KBM-7 (cell line): ENCODE measurements around the gene OST4.
"Not testable (repeated sequence)": the region's sequence is repeated elsewhere in the genome, so short reads cannot be mapped to it uniquely, and the experiment has no call there.

Source experiments
- DNase-seq: peaks from one replicate; pipeline ENCODE4 v3.0.0-alpha.2; 2015
- in situ Hi-C: fragments of 300-500 bp; cut with MboI; formaldehyde crosslinking; loops from 2 replicates; pipeline ENCODE4 v1.14.3; 2020; ENCODE audit warnings: low sequenced_read_pairs, low pct_unique_long_range_greater_than_20kb, mixed read lengths

OST4 gene

DNA sequence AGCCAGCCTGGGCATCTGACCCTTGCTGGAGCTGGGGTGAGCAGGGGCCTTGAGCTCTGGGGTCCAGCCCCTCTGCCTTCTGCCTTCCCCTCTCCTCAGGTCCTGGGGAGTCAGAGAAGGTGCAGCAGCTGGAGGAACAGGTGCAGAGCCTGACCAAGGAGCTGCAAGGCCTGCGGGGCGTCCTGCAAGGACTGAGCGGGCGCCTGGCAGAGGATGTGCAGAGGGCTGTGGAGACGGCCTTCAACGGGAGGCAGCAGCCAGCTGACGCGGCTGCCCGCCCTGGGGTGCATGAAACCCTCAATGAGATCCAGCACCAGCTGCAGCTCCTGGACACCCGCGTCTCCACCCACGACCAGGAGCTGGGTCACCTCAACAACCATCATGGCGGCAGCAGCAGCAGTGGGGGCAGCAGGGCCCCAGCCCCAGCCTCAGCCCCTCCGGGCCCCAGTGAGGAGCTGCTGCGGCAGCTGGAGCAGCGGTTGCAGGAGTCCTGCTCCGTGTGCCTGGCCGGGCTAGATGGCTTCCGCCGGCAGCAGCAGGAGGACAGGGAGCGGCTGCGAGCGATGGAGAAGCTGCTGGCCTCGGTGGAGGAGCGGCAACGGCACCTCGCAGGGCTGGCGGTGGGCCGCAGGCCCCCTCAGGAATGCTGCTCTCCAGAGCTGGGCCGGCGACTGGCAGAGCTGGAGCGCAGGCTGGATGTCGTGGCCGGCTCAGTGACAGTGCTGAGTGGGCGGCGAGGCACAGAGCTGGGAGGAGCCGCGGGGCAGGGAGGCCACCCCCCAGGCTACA lies 10.7 kb upstream of the OST4 start:
- no peak for DNase-seq
- in situ Hi-C loops: no loop called here

- in situ Hi-C loops: no loop called here
- DNase-seq: no peak
These were observed 9.1 kb upstream of the OST4 start for GRCh38 chr2:27080603-27080936.

GRCh38 chr2:27080140-27080469 lies 8.7 kb upstream of the OST4 start:
- in situ Hi-C loops: no loop called here
- no peak for DNase-seq

- DNase-seq: no peak
- in situ Hi-C loops: no loop called here
These were observed 8.0 kb upstream of the OST4 start for GRCh38 chr2:27079233-27080139.

GRCh38 chr2:27078267-27079194 lies 7.1 kb upstream of the OST4 start, which contains the start of gene EMILIN1:
Gene EMILIN1 (plus strand): TSS chr2:27078615. CDS start chr2:27079066, 451 bp downstream.
- in situ Hi-C loops: no loop called here
- peak; percentile 61 for DNase-seq

- in situ Hi-C loops: no loop called here
- DNase-seq: no peak
These were observed 5.8 kb upstream of the OST4 start for GRCh38 chr2:27077231-27077630.

DNA sequence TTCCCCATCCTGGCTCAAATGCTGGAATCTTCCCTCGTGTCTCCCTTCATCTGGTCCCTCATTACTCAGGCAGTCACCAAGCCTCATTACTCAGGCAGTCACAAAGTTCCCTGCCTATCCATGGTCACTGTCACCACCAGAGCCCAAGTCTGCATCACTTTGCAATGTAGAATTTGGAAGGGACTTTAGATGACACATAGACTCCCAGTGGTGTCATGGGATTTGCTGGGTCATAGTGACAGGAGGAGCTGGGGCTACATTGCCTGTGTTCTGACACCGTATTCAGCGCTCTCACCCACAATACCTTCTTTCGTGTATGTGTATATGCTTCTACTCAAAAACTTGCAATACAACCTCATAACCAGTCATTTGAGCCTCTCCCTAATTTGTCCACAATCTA lies 4.9 kb upstream of the OST4 start:
- no peak for DNase-seq
- in situ Hi-C loops: no loop called here

DNA sequence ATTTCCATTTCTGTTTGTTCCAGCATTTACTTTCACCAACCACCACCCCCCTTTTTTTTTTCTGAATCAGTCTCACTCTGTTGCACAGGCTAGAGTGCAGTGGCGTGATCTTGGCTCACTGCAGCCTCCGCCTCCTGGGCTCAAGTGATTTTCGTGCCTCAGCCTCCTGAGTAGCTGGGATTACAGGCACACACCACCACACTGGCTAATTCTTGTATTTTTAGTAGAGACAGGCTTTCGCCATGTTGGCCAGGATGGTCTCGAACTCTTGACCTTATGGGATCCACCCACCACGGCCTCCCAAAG lies 4.1 kb upstream of the OST4 start:
- DNase-seq, in situ Hi-C loops: not testable (repeated sequence)

- in situ Hi-C loops: no loop called here
- DNase-seq: peak; percentile 89
These were observed 3.5 kb upstream of the OST4 start for GRCh38 chr2:27074738-27075565.

GRCh38 chr2:27073782-27074181 lies 2.3 kb upstream of the OST4 start:
- in situ Hi-C loops: no loop called here
- no peak for DNase-seq

DNA sequence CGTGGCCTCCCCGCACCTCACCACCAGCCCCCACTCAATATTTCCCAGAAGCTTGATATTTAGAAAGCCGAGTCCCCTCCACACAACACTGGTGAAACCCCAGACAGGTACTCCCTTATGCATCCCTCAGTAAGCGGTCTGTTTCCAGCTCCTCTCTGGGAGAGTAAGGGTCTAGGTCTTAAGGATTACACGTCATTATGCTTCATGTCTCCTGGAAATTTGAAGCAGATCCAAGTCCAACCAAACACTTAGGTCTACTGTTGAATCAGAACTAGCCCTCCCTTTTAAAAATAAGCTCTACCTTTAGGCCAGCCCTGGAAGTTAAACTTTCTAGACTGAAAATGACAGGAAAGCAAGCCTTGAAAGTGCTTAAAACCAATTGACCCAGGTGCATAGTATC lies 1.5 kb upstream of the OST4 start:
- DNase-seq: no peak
- in situ Hi-C loops: no loop called here

GRCh38 chr2:27071990-27072830 lies 756 bp upstream of the OST4 start:
- in situ Hi-C loops: no loop called here
- no peak for DNase-seq

DNA sequence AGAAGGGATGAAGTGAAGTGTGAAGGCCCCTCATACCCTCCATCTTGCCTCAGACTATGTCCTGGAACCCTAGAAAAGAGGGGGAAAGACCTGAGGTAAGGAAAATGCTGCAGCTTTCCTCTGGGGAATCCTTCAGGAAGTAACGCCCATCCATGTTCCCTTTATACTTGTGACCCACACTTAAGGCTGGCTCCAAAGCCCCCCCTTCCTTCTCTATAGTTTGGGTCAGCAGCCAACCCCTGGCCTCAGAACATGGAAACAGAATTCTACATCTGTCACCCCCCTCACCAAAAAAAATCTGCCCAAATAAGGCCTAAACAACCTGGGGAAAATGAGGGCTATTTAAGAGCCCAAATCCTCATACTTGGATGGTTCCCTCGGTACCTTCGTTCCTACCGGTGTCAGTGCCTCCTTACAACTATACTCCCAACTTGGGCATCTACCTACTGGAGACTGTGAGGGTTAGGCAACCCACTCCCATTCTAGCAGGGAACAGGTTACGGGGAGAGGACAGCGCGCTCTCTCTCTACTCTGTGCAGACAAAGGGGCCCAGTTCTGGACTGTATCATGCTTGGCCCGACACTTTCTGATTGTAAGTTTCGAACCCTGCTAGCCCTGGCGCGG lies 689 bp downstream of the OST4 start:
- no peak for DNase-seq
- in situ Hi-C loops: no loop called here

DNA sequence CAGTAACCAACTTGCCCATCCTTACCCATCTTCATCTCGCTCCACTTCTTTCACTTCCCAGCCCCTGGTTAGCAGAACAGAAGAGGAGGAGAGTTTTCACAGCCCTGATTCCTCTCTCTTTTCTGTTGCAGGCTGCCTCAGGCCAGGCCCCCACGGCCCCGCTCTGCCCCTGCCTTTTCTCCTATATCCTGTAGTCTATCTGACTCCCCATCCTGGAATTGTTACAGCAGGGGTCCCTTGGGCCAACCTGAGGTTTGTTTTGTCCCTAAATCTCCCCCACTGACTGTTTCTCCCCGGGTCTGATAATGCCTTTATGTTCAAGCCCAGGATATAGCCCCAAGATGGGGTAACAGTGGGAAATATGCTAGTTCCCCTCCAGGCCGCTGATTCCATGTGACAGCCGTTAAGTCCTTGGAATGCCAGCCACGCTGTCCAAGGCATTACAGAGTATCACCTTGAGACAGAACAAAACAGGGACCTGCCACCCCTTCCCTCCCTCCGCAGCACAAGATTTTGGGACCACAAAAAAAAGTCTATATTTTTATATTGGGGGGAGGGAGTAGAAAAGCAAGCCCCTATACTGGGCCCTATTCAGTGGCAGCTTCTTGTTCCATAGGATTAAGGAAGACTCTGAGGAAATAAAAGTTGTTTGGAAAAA lies 1.4 kb downstream of the OST4 start:
- in situ Hi-C loops: no loop called here

DNA sequence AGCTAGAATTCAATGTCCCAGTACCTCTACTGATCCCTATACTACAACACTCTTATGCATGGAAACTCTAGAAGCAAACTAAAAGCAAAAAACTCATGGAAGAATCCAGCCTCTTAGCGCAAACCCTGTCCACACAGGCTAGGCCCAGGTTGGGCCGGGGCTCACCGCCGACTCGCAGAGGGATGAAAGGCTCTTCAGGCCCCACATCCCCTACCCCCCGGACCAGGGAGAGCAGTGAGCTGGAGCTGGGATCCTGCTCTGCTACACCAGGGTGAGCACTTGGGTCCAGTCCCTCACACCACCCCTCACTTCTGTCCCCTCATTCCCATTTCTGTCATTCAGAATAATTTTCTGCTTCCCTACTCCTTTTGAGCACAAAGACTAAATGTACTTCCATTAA lies 2.0 kb downstream of the OST4 start:
- in situ Hi-C loops: no loop called here
- no peak for DNase-seq

More for the DNA sequence above, 1.4 kb downstream of the OST4 start:
- no peak for DNase-seq

DNA sequence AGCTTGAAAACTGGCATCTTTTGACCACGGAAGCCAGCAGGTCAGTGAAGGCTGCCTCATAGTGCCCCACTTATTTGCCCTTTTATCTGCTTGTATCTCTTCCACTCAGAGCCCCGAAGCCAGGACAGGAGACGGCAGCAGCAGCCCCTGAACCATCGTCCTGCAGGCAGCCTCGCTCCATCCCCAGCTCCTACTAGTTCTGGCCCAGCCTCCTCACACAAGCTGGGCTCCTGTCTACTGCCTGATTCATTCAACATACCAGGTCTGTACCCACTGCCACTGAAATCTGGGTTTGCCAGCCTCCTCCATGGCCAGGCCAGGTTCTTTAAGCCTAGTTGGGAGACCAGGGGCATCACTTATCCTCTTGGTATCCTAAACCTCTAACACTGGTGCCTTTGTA lies 4.1 kb downstream of the OST4 start:
- no peak for DNase-seq
- in situ Hi-C loops: no loop called here

DNA sequence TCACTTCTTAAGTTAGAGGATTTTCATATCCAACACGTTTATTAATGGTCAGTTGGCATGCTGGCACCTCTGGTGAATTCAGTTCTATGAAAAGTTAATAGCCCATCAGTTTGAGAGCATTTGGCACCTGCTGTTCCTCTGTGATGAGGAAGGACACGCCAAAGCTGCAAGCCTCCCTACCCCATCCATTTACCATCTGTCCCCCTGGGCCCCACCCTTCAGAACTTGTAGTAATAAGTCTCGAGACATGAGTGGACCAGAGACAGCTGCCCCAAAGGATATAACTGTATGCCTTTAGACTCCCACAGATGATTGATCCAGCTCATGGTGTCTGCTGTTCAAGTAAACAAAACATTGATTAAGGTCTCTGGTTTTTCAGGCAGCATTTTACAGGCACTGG lies 6.3 kb downstream of the OST4 start:
- no peak for DNase-seq
- in situ Hi-C loops: no loop called here
